HepG2 (cell line): ENCODE results near the gene WNT1. TPM values are rescaled to one million over a fixed set of nuclear protein-coding genes. Genes with fewer than 3 reads are reported as not detected.

ENCODE experiments used
- ATAC-seq: fragments of 200-7000 bp; cut with Tn5 transposase; 3 replicates; pipeline ENCODE4 v1.9.1; 2020; ENCODE audit warnings: mild to moderate bottlenecking, moderate library complexity
- BruUV-seq: library from RNA; stranded (reverse); fragments of 400-500 nt; replicated peaks from 2 replicates; lab custom pipeline; 2021; lab: Mats Ljungman, UMichigan
- CTCF ChIA-PET: fragments of 300-600 bp; formaldehyde crosslinking; extraction: SDS; loops from one replicate; lab custom pipeline; 2021; ENCODE audit warnings: low total read pairs, inconsistent platforms, low intra/inter-chr PET ratio; lab: Yijun Ruan, JAX
- POLR2A ChIA-PET: fragments of 350-600 bp; sonication (Branson Sonifier 250); formaldehyde crosslinking; loops from one replicate; lab custom pipeline; 2020; ENCODE audit warnings: antibody characterized with exemption, inconsistent platforms; lab: Yijun Ruan, JAX
- DNase-seq: peaks from one replicate; pipeline ENCODE4 v3.0.0-alpha.2; 2015; ENCODE audit warnings: low spot score
- FAIRE-seq: peaks from 3 replicates; lab custom pipeline; 2011; peaks lifted over from hg19 to GRCh38; lab: Jason Lieb, UNC
- H2AFZ ChIP-seq: one replicate; pipeline ENCODE4 v1.6.1; 2011; ENCODE audit warnings: low read length, inconsistent platforms
- H3K27ac ChIP-seq: fragments of 300-600 bp; 3 replicates; pipeline ENCODE4 v1.8.0; 2011; ENCODE audit warnings: mixed run types, mild to moderate bottlenecking, mixed read lengths, low read length, inconsistent platforms; ENCODE audit not compliant: insufficient read depth; ENCODE audit errors: extremely low read length
- H3K27me3 ChIP-seq, 2 experiments: fragments of 200-600 bp in 1 of 2; 2 replicates in 1 of 2; 3 replicates in 1 of 2; pipeline versions ENCODE4 v1.6.0 to v1.8.0; 2011; ENCODE audit warnings: low read length in 2 of 2, mild to moderate bottlenecking in 2 of 2, moderate library complexity in 2 of 2, inconsistent platforms in 1 of 2; ENCODE audit not compliant: insufficient read depth in 2 of 2, control insufficient read depth in 1 of 2
- H3K36me3 ChIP-seq, 2 experiments: fragments of 200-600 bp in 1 of 2; replicated peaks in 1 of 2; 2 replicates in 1 of 2; 3 replicates in 1 of 2; pipeline versions ENCODE4 v1.5.1 to v1.8.0; 2011; ENCODE audit warnings: low read length in 2 of 2, inconsistent platforms in 1 of 2; ENCODE audit not compliant: insufficient read depth in 2 of 2, control insufficient read depth in 1 of 2
- H3K4me1 ChIP-seq: 2 replicates; pipeline ENCODE4 v1.5.1; 2012; ENCODE audit warnings: low read length, inconsistent platforms; ENCODE audit not compliant: insufficient read depth
- H3K4me2 ChIP-seq: 2 replicates; pipeline ENCODE4 v1.6.0; 2011; ENCODE audit warnings: low read depth, low read length, inconsistent platforms
- H3K4me3 ChIP-seq, 3 experiments: fragments of 200-600 bp in 1 of 3; sonication (generic), shearing (Covaris generic) in 1 of 3; replicated peaks in 1 of 3; 2 replicates each; pipeline ENCODE4 v1.5.1; 2011 to 2016; ENCODE audit warnings: low read length in 3 of 3, inconsistent platforms in 2 of 3, low read depth in 2 of 3, mild to moderate bottlenecking in 2 of 3, control low read depth in 1 of 3, mixed read lengths in 1 of 3; ENCODE audit not compliant: insufficient read depth in 1 of 3
- H3K79me2 ChIP-seq: one replicate; pipeline ENCODE4 v1.6.1; 2011; ENCODE audit warnings: low read length, inconsistent platforms; ENCODE audit not compliant: insufficient read depth
- H3K9ac ChIP-seq: 2 replicates; pipeline ENCODE4 v1.6.0; 2011; ENCODE audit warnings: mild to moderate bottlenecking, low read depth, low read length, inconsistent platforms; ENCODE audit not compliant: insufficient read depth
- H3K9me3 ChIP-seq: 2 replicates; pipeline ENCODE4 v1.5.1; 2012; ENCODE audit warnings: mild to moderate bottlenecking, low read length
- H4K20me1 ChIP-seq: 2 replicates; pipeline ENCODE4 v1.6.0; 2011; ENCODE audit warnings: inconsistent platforms, mild to moderate bottlenecking, low read length, moderate library complexity; ENCODE audit not compliant: insufficient read depth
- LCORL ChIP-seq, 2 experiments: fragments of 450-650 bp in 1 of 2; sonication (generic) in 1 of 2; formaldehyde crosslinking in 1 of 2; IDR thresholded peaks; 2 replicates each; pipeline versions ENCODE4 v1.5.0 to v1.6.1; 2017 to 2020; ENCODE audit warnings: antibody characterized with exemption in 1 of 2, missing genetic modification reagents in 1 of 2
- MYC ChIP-seq: sonication (generic); formaldehyde crosslinking; IDR thresholded peaks from 2 replicates; pipeline ENCODE4 v1.9.0; 2021; ENCODE audit warnings: missing genetic modification reagents, borderline replicate concordance
- ZNF337 ChIP-seq: sonication (generic); formaldehyde crosslinking; IDR thresholded peaks from 2 replicates; pipeline ENCODE4 v1.5.1; 2020; ENCODE audit warnings: missing genetic modification reagents, low read depth, mild to moderate bottlenecking, borderline replicate concordance
- ZNF605 ChIP-seq: sonication (generic); formaldehyde crosslinking; IDR thresholded peaks from 2 replicates; pipeline ENCODE4 v1.8.0; 2022; ENCODE audit warnings: mild to moderate bottlenecking, missing genetic modification reagents
- WGBS: methylation state at CpG from one replicate; pipeline ENCODE4 v1.1.6; 2017; ENCODE audit warnings: low lambda C conversion rate; 5-methylcytosine and 5-hydroxymethylcytosine counted together
- in situ Hi-C: cut with HindIII; loops from 2 replicates; pipeline ENCODE4 v1.10.0; 2017; ENCODE audit warnings: low pct_unique_long_range_greater_than_20kb; ENCODE audit not compliant: extremely low pct_ligation_motif_present
- intact Hi-C: fragments of 100-400 bp; cut with micrococcal nuclease; formaldehyde crosslinking; loops from one replicate; pipeline ENCODE4 v1.10.0; 2022; ENCODE audit not compliant: unreplicated experiment
- polyA plus RNA-seq, 8 experiments: library from polyadenylated mRNA; depleted of rRNA in 3 of 8; stranded (reverse) in 7 of 8; unstranded in 1 of 8; fragments of >200 nt; fragmentation: Illumina TruSeq in 4 of 8; extraction: Trizol in 4 of 8; gene quantifications; 2 replicates each; pipeline versions ENCODE4 v1.2.1 to v1.2.3, GENCODE V29; 2011 to 2016; ENCODE audit warnings: low read depth in 4 of 8, missing spikeins in 1 of 8, mixed read lengths in 1 of 8; ENCODE audit not compliant: insufficient read depth in 1 of 8
- total RNA-seq, 5 experiments: library from RNA; depleted of rRNA; stranded (reverse); fragments of >200 nt; fragmentation: Illumina TruSeq; extraction: Trizol; gene quantifications; 2 replicates each; pipeline ENCODE4 v1.2.3, GENCODE V29; 2016; ENCODE audit warnings: low read depth in 1 of 5
- TF ChIP-seq, protein P1 (sequence below): fragments of 450-650 bp; IDR thresholded peaks from 2 replicates; pipeline ENCODE4 v1.6.1; 2016
- TF ChIP-seq, protein P2 (sequence below): sonication (generic); formaldehyde crosslinking; IDR thresholded peaks from 2 replicates; pipeline ENCODE4 v1.4.0; 2020; ENCODE audit warnings: missing genetic modification reagents
- TF ChIP-seq, protein P3 (sequence below): sonication (generic); formaldehyde crosslinking; IDR thresholded peaks from 2 replicates; pipeline ENCODE4 v1.4.0; 2020; ENCODE audit warnings: missing genetic modification reagents
- TF ChIP-seq, protein P4 (sequence below): sonication (generic); formaldehyde crosslinking; IDR thresholded peaks from 2 replicates; pipeline ENCODE4 v1.4.0; 2020; ENCODE audit warnings: missing genetic modification reagents
- TF ChIP-seq, protein P5 (sequence below): sonication (generic); formaldehyde crosslinking; IDR thresholded peaks from 2 replicates; pipeline ENCODE4 v1.4.0; 2020; ENCODE audit warnings: missing genetic modification reagents

The WNT1 gene
- total and polyA plus RNA-seq, 2 of the 13 experiments (the other 11 are each of a cell fraction or from before 2014, with no cell fraction given) = not detected

DNA sequence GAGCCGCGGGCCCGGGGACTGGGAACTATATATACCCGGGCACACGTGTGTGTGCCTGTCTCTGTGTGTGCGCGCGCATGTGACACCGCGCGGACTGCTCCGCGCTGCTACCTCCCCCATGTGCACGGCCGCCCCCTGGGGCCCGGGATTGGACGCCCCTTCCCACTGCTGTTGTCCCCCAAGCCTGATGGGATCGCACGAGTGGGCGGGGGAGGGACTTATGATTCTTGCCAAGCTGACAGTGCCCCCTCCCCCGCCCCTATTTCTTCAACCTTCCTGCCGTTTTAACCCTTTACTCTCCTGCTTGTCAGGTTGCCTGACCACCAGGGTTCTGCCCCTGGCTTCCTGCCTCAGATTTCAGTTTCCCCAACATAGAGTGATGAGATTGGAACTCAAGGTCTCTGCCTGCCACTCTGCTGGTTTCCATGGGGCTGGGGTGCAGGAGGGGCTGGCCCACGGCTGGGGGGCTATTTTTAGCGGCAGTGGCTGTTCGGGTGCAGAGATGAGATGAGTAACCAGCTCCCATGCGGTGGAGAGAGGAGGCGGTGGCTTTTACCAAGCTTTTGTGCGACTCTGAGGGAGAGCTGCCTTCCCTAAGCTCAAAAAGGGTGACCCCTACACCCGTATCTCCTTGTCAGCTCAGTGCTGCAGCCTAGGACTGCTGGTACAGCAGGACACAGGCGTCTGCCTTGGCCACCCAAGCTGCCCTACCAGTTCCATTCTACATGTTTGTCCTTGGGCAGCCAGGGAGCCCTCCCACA is 21.4 kb downstream of the WNT1 start, which contains the start of gene DDN:
Gene DDN, minus strand, starts transcription at position 5 of the 761 bp plus-strand sequence. CDS start 88 bp downstream, outside the sequence.
- Histone ChIP-seq H3K27me3 (peaks cover 5 to 26% of the 10 kb centered on the region in 2 experiments; a peak in 4 of 5 replicates), H3K9me3 (no peaks in the 10 kb centered on the region), H3K4me1 (peaks cover 53% of the 10 kb centered on the region), H2AFZ (no peak within 1 kb of the TSS), H3K4me3 (peak within 1 kb of the TSS; percentile 53 to 75 (median 58)), H3K36me3 (peaks cover 8 to 20% of the 10 kb centered on the region in 2 experiments), H4K20me1 (no peaks in the 10 kb centered on the region; the same call in 1 of the 2 replicates), H3K27ac (no peak within 1 kb of the TSS), H3K4me2 (peak within 1 kb of the TSS; percentile 95), H3K79me2 (no peaks in the 10 kb centered on the region), H3K9ac (peak within 1 kb of the TSS; percentile 53)
- ATAC-seq = peak; percentile 34
- no peak for FAIRE-seq
- ChIA-PET CTCF (no interaction called here), POLR2A (interaction anchor here (1.0 to 3.3 kb wide), 5 partner anchors 10 to 42 kb away, joined by 3 to 13 read pairs (median 4); partner anchors contain the start of gene ARF3)
- in situ Hi-C loops = no loop called here
- WGBS = 37% methylated on average over 13 of the region's 30 CpGs
- no peak for DNase-seq
- TSS peak; percentile 43 for BruUV-seq
- intact Hi-C loops = loop anchor here (5.0 kb wide), 1 partner anchor 568 kb away; the partner anchor contains the start of gene MCRS1
- TF ChIP-seq MYC (CRISPR knock-in tag) = peak; percentile 43; the same call in 1 of the 2 replicates
- TF ChIP-seq, protein P1, sequence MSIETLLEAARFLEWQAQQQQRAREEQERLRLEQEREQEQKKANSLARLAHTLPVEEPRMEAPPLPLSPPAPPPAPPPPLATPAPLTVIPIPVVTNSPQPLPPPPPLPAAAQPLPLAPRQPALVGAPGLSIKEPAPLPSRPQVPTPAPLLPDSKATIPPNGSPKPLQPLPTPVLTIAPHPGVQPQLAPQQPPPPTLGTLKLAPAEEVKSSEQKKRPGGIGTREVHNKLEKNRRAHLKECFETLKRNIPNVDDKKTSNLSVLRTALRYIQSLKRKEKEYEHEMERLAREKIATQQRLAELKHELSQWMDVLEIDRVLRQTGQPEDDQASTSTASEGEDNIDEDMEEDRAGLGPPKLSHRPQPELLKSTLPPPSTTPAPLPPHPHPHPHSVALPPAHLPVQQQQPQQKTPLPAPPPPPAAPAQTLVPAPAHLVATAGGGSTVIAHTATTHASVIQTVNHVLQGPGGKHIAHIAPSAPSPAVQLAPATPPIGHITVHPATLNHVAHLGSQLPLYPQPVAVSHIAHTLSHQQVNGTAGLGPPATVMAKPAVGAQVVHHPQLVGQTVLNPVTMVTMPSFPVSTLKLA = peak; percentile 37; the same call in 1 of the 2 replicates
- TF ChIP-seq, protein P2, sequence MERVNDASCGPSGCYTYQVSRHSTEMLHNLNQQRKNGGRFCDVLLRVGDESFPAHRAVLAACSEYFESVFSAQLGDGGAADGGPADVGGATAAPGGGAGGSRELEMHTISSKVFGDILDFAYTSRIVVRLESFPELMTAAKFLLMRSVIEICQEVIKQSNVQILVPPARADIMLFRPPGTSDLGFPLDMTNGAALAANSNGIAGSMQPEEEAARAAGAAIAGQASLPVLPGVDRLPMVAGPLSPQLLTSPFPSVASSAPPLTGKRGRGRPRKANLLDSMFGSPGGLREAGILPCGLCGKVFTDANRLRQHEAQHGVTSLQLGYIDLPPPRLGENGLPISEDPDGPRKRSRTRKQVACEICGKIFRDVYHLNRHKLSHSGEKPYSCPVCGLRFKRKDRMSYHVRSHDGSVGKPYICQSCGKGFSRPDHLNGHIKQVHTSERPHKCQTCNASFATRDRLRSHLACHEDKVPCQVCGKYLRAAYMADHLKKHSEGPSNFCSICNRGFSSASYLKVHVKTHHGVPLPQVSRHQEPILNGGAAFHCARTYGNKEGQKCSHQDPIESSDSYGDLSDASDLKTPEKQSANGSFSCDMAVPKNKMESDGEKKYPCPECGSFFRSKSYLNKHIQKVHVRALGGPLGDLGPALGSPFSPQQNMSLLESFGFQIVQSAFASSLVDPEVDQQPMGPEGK (CRISPR knock-in tag) = peak; percentile 42; the same call in 1 of the 2 replicates
- TF ChIP-seq ZNF337 (CRISPR knock-in tag) = no peak
- TF ChIP-seq, protein P3, sequence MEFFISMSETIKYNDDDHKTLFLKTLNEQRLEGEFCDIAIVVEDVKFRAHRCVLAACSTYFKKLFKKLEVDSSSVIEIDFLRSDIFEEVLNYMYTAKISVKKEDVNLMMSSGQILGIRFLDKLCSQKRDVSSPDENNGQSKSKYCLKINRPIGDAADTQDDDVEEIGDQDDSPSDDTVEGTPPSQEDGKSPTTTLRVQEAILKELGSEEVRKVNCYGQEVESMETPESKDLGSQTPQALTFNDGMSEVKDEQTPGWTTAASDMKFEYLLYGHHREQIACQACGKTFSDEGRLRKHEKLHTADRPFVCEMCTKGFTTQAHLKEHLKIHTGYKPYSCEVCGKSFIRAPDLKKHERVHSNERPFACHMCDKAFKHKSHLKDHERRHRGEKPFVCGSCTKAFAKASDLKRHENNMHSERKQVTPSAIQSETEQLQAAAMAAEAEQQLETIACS (CRISPR knock-in tag) = peak; percentile 31; the same call in 1 of the 2 replicates
- TF ChIP-seq, protein P4, sequence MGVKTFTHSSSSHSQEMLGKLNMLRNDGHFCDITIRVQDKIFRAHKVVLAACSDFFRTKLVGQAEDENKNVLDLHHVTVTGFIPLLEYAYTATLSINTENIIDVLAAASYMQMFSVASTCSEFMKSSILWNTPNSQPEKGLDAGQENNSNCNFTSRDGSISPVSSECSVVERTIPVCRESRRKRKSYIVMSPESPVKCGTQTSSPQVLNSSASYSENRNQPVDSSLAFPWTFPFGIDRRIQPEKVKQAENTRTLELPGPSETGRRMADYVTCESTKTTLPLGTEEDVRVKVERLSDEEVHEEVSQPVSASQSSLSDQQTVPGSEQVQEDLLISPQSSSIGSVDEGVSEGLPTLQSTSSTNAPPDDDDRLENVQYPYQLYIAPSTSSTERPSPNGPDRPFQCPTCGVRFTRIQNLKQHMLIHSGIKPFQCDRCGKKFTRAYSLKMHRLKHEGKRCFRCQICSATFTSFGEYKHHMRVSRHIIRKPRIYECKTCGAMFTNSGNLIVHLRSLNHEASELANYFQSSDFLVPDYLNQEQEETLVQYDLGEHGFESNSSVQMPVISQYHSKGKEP (CRISPR knock-in tag) = no peak
- TF ChIP-seq LCORL (IDR thresholded peaks at IDR 0.05) = no peak
- no peak for TF ChIP-seq LCORL (CRISPR knock-in tag; IDR thresholded peaks at IDR 0.05)
- peak; percentile 27; the same call in 1 of the 2 replicates for TF ChIP-seq ZNF605 (CRISPR knock-in tag)
- TF ChIP-seq, protein P5, sequence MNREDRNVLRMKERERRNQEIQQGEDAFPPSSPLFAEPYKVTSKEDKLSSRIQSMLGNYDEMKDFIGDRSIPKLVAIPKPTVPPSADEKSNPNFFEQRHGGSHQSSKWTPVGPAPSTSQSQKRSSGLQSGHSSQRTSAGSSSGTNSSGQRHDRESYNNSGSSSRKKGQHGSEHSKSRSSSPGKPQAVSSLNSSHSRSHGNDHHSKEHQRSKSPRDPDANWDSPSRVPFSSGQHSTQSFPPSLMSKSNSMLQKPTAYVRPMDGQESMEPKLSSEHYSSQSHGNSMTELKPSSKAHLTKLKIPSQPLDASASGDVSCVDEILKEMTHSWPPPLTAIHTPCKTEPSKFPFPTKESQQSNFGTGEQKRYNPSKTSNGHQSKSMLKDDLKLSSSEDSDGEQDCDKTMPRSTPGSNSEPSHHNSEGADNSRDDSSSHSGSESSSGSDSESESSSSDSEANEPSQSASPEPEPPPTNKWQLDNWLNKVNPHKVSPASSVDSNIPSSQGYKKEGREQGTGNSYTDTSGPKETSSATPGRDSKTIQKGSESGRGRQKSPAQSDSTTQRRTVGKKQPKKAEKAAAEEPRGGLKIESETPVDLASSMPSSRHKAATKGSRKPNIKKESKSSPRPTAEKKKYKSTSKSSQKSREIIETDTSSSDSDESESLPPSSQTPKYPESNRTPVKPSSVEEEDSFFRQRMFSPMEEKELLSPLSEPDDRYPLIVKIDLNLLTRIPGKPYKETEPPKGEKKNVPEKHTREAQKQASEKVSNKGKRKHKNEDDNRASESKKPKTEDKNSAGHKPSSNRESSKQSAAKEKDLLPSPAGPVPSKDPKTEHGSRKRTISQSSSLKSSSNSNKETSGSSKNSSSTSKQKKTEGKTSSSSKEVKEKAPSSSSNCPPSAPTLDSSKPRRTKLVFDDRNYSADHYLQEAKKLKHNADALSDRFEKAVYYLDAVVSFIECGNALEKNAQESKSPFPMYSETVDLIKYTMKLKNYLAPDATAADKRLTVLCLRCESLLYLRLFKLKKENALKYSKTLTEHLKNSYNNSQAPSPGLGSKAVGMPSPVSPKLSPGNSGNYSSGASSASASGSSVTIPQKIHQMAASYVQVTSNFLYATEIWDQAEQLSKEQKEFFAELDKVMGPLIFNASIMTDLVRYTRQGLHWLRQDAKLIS (CRISPR knock-in tag) = no peak
